Lower leg skin (tissue), 4 donors: ENCODE results near the gene SH3BP1. TPM values are rescaled to one million over a fixed set of nuclear protein-coding genes. Genes with fewer than 3 reads are reported as not detected.

Experiments
- DNase-seq, 2 donors: peaks; one replicate each; pipeline ENCODE4 v3.0.0-alpha.2; 2019; ENCODE audit warnings: low spot score in 2 of 2
- H3K4me3 ChIP-seq: fragments of 200-600 bp; sonication (generic); 2 replicates; pipeline ENCODE4 v1.5.1; 2017; ENCODE audit warnings: mild to moderate bottlenecking, low read depth; ENCODE audit not compliant: poor library complexity, severe bottlenecking
- CTCF ChIP-seq, 3 donors: fragments of 450-650 bp; IDR thresholded peaks; one replicate each; pipeline ENCODE4 v1.5.1; 2016; ENCODE audit warnings: antibody characterized with exemption in 3 of 3, mild to moderate bottlenecking in 3 of 3, moderate library complexity in 2 of 3
- POLR2A ChIP-seq, 2 donors: fragments of 450-650 bp; IDR thresholded peaks; one replicate each; pipeline ENCODE4 v1.6.1; 2016 to 2017; ENCODE audit warnings: antibody characterized with exemption in 2 of 2, mild to moderate bottlenecking in 1 of 2, moderate library complexity in 1 of 2
- WGBS, 2 donors: methylation state at CpG; one replicate each; pipeline ENCODE4 v1.1.5; 2018; 5-methylcytosine and 5-hydroxymethylcytosine counted together
- intact Hi-C: fragments of 100-400 bp; cut with DNase I; formaldehyde crosslinking; loops from one replicate; pipeline ENCODE4 v1.15.0; 2023; ENCODE audit warnings: low total_unique reads
- total RNA-seq, 4 donors: library from RNA; depleted of rRNA; stranded (reverse); fragments of >200 nt; gene quantifications; one replicate each; pipeline ENCODE4 v1.1.0, GENCODE V29; 2016

The SH3BP1 gene
- total RNA-seq, 4 donors from 2014 or later: 29.1 to 83.3 (median 60.3) TPM

- WGBS, 2 donors: 60 to 70% methylated on average over 13 to 14 of the region's 14 CpGs
- TF ChIP-seq POLR2A (IDR thresholded peaks at IDR 0.05): no peak
- TF ChIP-seq CTCF (IDR thresholded peaks at IDR 0.05): no peak
- intact Hi-C loops: no loop called here
- no peak overlapping the region for H3K4me3 ChIP-seq
- no peak for DNase-seq
Observed at GRCh38 chr22:37625737-37626136, 13.7 kb upstream of the SH3BP1 start.

GRCh38 chr22:37626144-37626543, 13.3 kb upstream of the SH3BP1 start:
- DNase-seq: peak; percentile 62 to 91
- intact Hi-C loops: no loop called here
- H3K4me3 ChIP-seq: no peak overlapping the region
- TF ChIP-seq POLR2A (IDR thresholded peaks at IDR 0.05) (no peak), CTCF (IDR thresholded peaks at IDR 0.05) (no peak)
- 16 to 32% methylated on average over 3 to 8 of the region's 11 CpGs for WGBS, 2 donors

GRCh38 chr22:37626556-37627075, 12.9 kb upstream of the SH3BP1 start:
- H3K4me3 ChIP-seq: no peak overlapping the region
- TF ChIP-seq CTCF (IDR thresholded peaks at IDR 0.05) (no peak), POLR2A (IDR thresholded peaks at IDR 0.05) (no peak)
- 48 to 49% methylated on average over 13 of the region's 13 CpGs for WGBS, 2 donors
- DNase-seq: no peak
- intact Hi-C loops: no loop called here

GRCh38 chr22:37627121-37627520, 12.3 kb upstream of the SH3BP1 start:
- intact Hi-C loops: no loop called here
- H3K4me3 ChIP-seq: no peak overlapping the region
- DNase-seq: no peak
- TF ChIP-seq POLR2A (IDR thresholded peaks at IDR 0.05) (no peak), CTCF (IDR thresholded peaks at IDR 0.05) (no peak)
- WGBS, 2 donors: 57 to 64% methylated on average over 7 of the region's 7 CpGs

GRCh38 chr22:37627545-37627944, 11.9 kb upstream of the SH3BP1 start:
- 63 to 72% methylated on average over 2 to 6 of the region's 6 CpGs for WGBS, 2 donors
- DNase-seq: peak in 1 of 2 donors; percentile 87
- intact Hi-C loops: no loop called here
- TF ChIP-seq POLR2A (IDR thresholded peaks at IDR 0.05) (no peak), CTCF (IDR thresholded peaks at IDR 0.05) (no peak)
- H3K4me3 ChIP-seq: no peak overlapping the region

- H3K4me3 ChIP-seq: no peak overlapping the region
- WGBS, 2 donors: 83 to 90% methylated on average over 6 to 7 of the region's 8 CpGs
- no peak for TF ChIP-seq CTCF (IDR thresholded peaks at IDR 0.05)
- TF ChIP-seq POLR2A (IDR thresholded peaks at IDR 0.05): no peak
- DNase-seq: no peak
- intact Hi-C loops: no loop called here
Observed at GRCh38 chr22:37628830-37629229, 10.6 kb upstream of the SH3BP1 start.
